WTC11 (cell line): Measurements from ENCODE around the gene LAMA4. TPM values are rescaled to one million over a fixed set of nuclear protein-coding genes. Genes with fewer than 3 reads are reported as not detected.

ENCODE experiments used
- ATAC-seq: fragments of 200-7000 bp; cut with Tn5 transposase; 2 replicates; pipeline ENCODE4 v1.10.0; 2021; ENCODE audit warnings: mild to moderate bottlenecking, moderate library complexity
- CTCF ChIA-PET: fragments of 300-600 bp; sonication (Branson Sonifier 250); formaldehyde crosslinking; loops from one replicate; lab custom pipeline; 2021; ENCODE audit warnings: antibody characterized with exemption; lab: Charles Lee
- POLR2A ChIA-PET: fragments of 350-600 bp; sonication (Branson Sonifier 250); formaldehyde crosslinking; loops from one replicate; lab custom pipeline; 2021; ENCODE audit warnings: antibody characterized with exemption; lab: Charles Lee
- DNase-seq: peaks from one replicate; pipeline ENCODE4 v3.0.0; 2021; ENCODE audit warnings: low spot score
- H3K27ac Mint-ChIP-seq: 2 replicates; pipeline ENCODE4 v1.8.0; 2021; ENCODE audit warnings: mixed read lengths
- H3K27me3 Mint-ChIP-seq: 2 replicates; pipeline ENCODE4 v1.8.0; 2021; ENCODE audit warnings: low read depth, mild to moderate bottlenecking, moderate library complexity, mixed read lengths
- H3K36me3 Mint-ChIP-seq: 2 replicates; pipeline ENCODE4 v1.8.0; 2021; ENCODE audit warnings: mixed read lengths
- H3K4me1 Mint-ChIP-seq: 2 replicates; pipeline ENCODE4 v1.8.0; 2022; ENCODE audit warnings: mixed read lengths
- H3K4me3 Mint-ChIP-seq: 2 replicates; pipeline ENCODE4 v1.8.0; 2021; ENCODE audit warnings: mild to moderate bottlenecking, moderate library complexity, mixed read lengths
- H3K9me3 Mint-ChIP-seq: 2 replicates; pipeline ENCODE4 v1.8.0; 2021; ENCODE audit warnings: mixed read lengths
- E2F5 ChIP-seq: sonication (generic); formaldehyde crosslinking; IDR thresholded peaks from 2 replicates; pipeline ENCODE4 v1.8.1; 2022; ENCODE audit warnings: mild to moderate bottlenecking, moderate library complexity, missing genetic modification reagents
- ELF4 ChIP-seq: sonication (generic); formaldehyde crosslinking; IDR thresholded peaks from 2 replicates; pipeline ENCODE4 v1.8.1; 2022; ENCODE audit warnings: low read depth, mild to moderate bottlenecking, moderate library complexity, missing genetic modification reagents
- EMX1 ChIP-seq: fragments of 250-450 bp; sonication (Bioruptor Pico); IDR thresholded peaks from 2 replicates; pipeline ENCODE4 v1.8.0; 2021; ENCODE audit warnings: mild to moderate bottlenecking
- FOXK1 ChIP-seq: sonication (generic); formaldehyde crosslinking; IDR thresholded peaks from 2 replicates; pipeline ENCODE4 v1.8.0; 2022; ENCODE audit warnings: mild to moderate bottlenecking, moderate library complexity, missing genetic modification reagents
- GRHL2 ChIP-seq: fragments of 250-450 bp; sonication (Bioruptor Pico); IDR thresholded peaks from 2 replicates; pipeline ENCODE4 v1.8.0; 2022; ENCODE audit warnings: mild to moderate bottlenecking, moderate library complexity; ENCODE audit not compliant: insufficient replicate concordance, severe bottlenecking
- NFATC4 ChIP-seq: fragments of 250-450 bp; sonication (Bioruptor Pico); IDR thresholded peaks from 2 replicates; pipeline ENCODE4 v1.9.0; 2021; ENCODE audit warnings: mild to moderate bottlenecking
- SMAD4 ChIP-seq: sonication (generic); formaldehyde crosslinking; IDR thresholded peaks from 2 replicates; pipeline ENCODE4 v1.8.0; 2022; ENCODE audit warnings: mild to moderate bottlenecking, missing genetic modification reagents
- TEAD4 ChIP-seq: sonication (generic); formaldehyde crosslinking; IDR thresholded peaks from 2 replicates; pipeline ENCODE4 v1.8.0; 2022; ENCODE audit warnings: mild to moderate bottlenecking, missing genetic modification reagents
- TP53 ChIP-seq: sonication (generic); formaldehyde crosslinking; IDR thresholded peaks from 2 replicates; pipeline ENCODE4 v1.8.1; 2023; ENCODE audit warnings: mild to moderate bottlenecking, missing genetic modification reagents
- ZBTB43 ChIP-seq: sonication (generic); formaldehyde crosslinking; IDR thresholded peaks from 2 replicates; pipeline ENCODE4 v1.8.1; 2023; ENCODE audit warnings: mild to moderate bottlenecking, missing genetic modification reagents
- ZNF232 ChIP-seq: sonication (generic); formaldehyde crosslinking; IDR thresholded peaks from 2 replicates; pipeline ENCODE4 v1.8.0; 2022; ENCODE audit warnings: mild to moderate bottlenecking, missing genetic modification reagents
- total RNA-seq: library from RNA; stranded (reverse); gene quantifications from 3 replicates; pipeline ENCODE4 v1.2.3, GENCODE V29; 2021
- TF ChIP-seq, protein P1 (sequence below): sonication (generic); formaldehyde crosslinking; IDR thresholded peaks from 2 replicates; pipeline ENCODE4 v1.8.0; 2023; ENCODE audit warnings: missing genetic modification reagents
- TF ChIP-seq, protein P2 (sequence below): sonication (generic); formaldehyde crosslinking; IDR thresholded peaks from 2 replicates; pipeline ENCODE4 v1.8.1; 2022; ENCODE audit warnings: missing genetic modification reagents, borderline replicate concordance
- TF ChIP-seq, protein P3 (sequence below): sonication (generic); formaldehyde crosslinking; IDR thresholded peaks from 2 replicates; pipeline ENCODE4 v1.8.0; 2023; ENCODE audit warnings: missing genetic modification reagents, mild to moderate bottlenecking, borderline replicate concordance
- TF ChIP-seq, protein P4 (sequence below): sonication (generic); formaldehyde crosslinking; IDR thresholded peaks from 2 replicates; pipeline ENCODE4 v1.8.1; 2023; ENCODE audit warnings: mild to moderate bottlenecking, missing genetic modification reagents, moderate library complexity
- TF ChIP-seq, protein P5 (sequence below): fragments of 250-450 bp; sonication (Bioruptor Pico); IDR thresholded peaks from 2 replicates; pipeline ENCODE4 v1.9.0; 2021; ENCODE audit warnings: mild to moderate bottlenecking

The LAMA4 gene
- total RNA-seq, 1 experiment from 2014 or later, result 1.6 TPM

GRCh38 chr6:112272799-112273198 lies 18.4 kb upstream of the LAMA4 start:
- 0 out of 2 replicates have a peak, but pooled peaks cover 4% of the 10 kb centered on the region for H3K4me1 Mint-ChIP-seq
- ATAC-seq, result no peak
- CTCF ChIA-PET, result no interaction called here
- TF ChIP-seq NFATC4 (CRISPR knock-in tag) (no peak), TP53 (CRISPR knock-in tag) (no peak), TEAD4 (no peak), GRHL2 (CRISPR knock-in tag) (no peak), ELF4 (CRISPR knock-in tag) (no peak), SMAD4 (CRISPR knock-in tag) (no peak), E2F5 (no peak), ZBTB43 (CRISPR knock-in tag) (no peak), ZNF232 (CRISPR knock-in tag) (no peak), FOXK1 (CRISPR knock-in tag) (no peak), EMX1 (CRISPR knock-in tag) (no peak)
- TF ChIP-seq, protein P1, sequence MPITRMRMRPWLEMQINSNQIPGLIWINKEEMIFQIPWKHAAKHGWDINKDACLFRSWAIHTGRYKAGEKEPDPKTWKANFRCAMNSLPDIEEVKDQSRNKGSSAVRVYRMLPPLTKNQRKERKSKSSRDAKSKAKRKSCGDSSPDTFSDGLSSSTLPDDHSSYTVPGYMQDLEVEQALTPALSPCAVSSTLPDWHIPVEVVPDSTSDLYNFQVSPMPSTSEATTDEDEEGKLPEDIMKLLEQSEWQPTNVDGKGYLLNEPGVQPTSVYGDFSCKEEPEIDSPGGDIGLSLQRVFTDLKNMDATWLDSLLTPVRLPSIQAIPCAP (CRISPR knock-in tag), result no peak
- TF ChIP-seq, protein P2, sequence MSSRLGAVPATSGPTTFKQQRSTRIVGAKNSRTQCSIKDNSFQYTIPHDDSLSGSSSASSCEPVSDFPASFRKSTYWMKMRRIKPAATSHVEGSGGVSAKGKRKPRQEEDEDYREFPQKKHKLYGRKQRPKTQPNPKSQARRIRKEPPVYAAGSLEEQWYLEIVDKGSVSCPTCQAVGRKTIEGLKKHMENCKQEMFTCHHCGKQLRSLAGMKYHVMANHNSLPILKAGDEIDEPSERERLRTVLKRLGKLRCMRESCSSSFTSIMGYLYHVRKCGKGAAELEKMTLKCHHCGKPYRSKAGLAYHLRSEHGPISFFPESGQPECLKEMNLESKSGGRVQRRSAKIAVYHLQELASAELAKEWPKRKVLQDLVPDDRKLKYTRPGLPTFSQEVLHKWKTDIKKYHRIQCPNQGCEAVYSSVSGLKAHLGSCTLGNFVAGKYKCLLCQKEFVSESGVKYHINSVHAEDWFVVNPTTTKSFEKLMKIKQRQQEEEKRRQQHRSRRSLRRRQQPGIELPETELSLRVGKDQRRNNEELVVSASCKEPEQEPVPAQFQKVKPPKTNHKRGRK (CRISPR knock-in tag), result no peak
- TF ChIP-seq, protein P3, sequence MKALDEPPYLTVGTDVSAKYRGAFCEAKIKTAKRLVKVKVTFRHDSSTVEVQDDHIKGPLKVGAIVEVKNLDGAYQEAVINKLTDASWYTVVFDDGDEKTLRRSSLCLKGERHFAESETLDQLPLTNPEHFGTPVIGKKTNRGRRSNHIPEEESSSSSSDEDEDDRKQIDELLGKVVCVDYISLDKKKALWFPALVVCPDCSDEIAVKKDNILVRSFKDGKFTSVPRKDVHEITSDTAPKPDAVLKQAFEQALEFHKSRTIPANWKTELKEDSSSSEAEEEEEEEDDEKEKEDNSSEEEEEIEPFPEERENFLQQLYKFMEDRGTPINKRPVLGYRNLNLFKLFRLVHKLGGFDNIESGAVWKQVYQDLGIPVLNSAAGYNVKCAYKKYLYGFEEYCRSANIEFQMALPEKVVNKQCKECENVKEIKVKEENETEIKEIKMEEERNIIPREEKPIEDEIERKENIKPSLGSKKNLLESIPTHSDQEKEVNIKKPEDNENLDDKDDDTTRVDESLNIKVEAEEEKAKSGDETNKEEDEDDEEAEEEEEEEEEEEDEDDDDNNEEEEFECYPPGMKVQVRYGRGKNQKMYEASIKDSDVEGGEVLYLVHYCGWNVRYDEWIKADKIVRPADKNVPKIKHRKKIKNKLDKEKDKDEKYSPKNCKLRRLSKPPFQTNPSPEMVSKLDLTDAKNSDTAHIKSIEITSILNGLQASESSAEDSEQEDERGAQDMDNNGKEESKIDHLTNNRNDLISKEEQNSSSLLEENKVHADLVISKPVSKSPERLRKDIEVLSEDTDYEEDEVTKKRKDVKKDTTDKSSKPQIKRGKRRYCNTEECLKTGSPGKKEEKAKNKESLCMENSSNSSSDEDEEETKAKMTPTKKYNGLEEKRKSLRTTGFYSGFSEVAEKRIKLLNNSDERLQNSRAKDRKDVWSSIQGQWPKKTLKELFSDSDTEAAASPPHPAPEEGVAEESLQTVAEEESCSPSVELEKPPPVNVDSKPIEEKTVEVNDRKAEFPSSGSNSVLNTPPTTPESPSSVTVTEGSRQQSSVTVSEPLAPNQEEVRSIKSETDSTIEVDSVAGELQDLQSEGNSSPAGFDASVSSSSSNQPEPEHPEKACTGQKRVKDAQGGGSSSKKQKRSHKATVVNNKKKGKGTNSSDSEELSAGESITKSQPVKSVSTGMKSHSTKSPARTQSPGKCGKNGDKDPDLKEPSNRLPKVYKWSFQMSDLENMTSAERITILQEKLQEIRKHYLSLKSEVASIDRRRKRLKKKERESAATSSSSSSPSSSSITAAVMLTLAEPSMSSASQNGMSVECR, result no peak
- TF ChIP-seq, protein P4, sequence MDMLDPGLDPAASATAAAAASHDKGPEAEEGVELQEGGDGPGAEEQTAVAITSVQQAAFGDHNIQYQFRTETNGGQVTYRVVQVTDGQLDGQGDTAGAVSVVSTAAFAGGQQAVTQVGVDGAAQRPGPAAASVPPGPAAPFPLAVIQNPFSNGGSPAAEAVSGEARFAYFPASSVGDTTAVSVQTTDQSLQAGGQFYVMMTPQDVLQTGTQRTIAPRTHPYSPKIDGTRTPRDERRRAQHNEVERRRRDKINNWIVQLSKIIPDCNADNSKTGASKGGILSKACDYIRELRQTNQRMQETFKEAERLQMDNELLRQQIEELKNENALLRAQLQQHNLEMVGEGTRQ, result no peak
- TF ChIP-seq, protein P5, sequence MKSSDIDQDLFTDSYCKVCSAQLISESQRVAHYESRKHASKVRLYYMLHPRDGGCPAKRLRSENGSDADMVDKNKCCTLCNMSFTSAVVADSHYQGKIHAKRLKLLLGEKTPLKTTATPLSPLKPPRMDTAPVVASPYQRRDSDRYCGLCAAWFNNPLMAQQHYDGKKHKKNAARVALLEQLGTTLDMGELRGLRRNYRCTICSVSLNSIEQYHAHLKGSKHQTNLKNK (CRISPR knock-in tag), result no peak
- TF ChIP-seq, all 79 proteins: peak for 0
- Mint-ChIP-seq H3K27ac (no peak overlapping the region), H3K9me3 (no peaks in the 10 kb centered on the region), H3K4me3 (no peak overlapping the region), H3K27me3 (no peaks in the 10 kb centered on the region), H3K36me3 (no peaks in the 10 kb centered on the region)
- no peak for DNase-seq
- POLR2A ChIA-PET, result no interaction called here
